ENCODE results near the gene NDUFB5. TPM values are rescaled to one million over a fixed set of nuclear protein-coding genes. Genes with fewer than 3 reads are reported as not detected.
"Not testable (repeated sequence)": the region's sequence is repeated elsewhere in the genome, so short reads cannot be mapped to it uniquely, and the experiment has no call there.

The NDUFB5 gene
- polyA plus RNA-seq, 2 donors: 57.8 to 80.2 TPM

GRCh38 chr3:179622023-179622422, 17.4 kb downstream of the NDUFB5 start:
- Histone ChIP-seq H3K27me3 (ENCODE audit: control insufficient read depth in 1 of 2, insufficient read depth in 2 of 2, low read length in 2 of 2) (no peaks in the 10 kb centered on the region), H3K36me3 (ENCODE audit: control insufficient read depth in 2 of 2, insufficient read depth in 2 of 2, low read length in 1 of 2) (peaks cover 2 to 5% of the 10 kb centered on the region in 2 donors), H3K4me1 (ENCODE audit: control insufficient read depth in 2 of 2, insufficient read depth in 2 of 2, low read length in 1 of 2) (no peaks in the 10 kb centered on the region), H3K4me3 (ENCODE audit: low read depth in 1 of 2, low read length in 2 of 2) (no peak overlapping the region), H3K9me3 (ENCODE audit: control insufficient read depth in 2 of 2, insufficient read depth in 1 of 2, low read depth in 1 of 2, low read length in 1 of 2) (no peaks in the 10 kb centered on the region), H3K27ac (ENCODE audit: low read depth in 2 of 2, low read length in 1 of 2) (no peak overlapping the region)
- 93 to 97% methylated on average over 2 of the region's 2 CpGs for WGBS, 2 donors

GRCh38 chr3:179624451-179624850, 19.9 kb downstream of the NDUFB5 start:
- Histone ChIP-seq H3K9me3 (ENCODE audit: control insufficient read depth in 2 of 2, insufficient read depth in 1 of 2, low read depth in 1 of 2, low read length in 1 of 2) (no peaks in the 10 kb centered on the region), H3K27me3 (ENCODE audit: control insufficient read depth in 1 of 2, insufficient read depth in 2 of 2, low read length in 2 of 2) (no peaks in the 10 kb centered on the region), H3K36me3 (ENCODE audit: control insufficient read depth in 2 of 2, insufficient read depth in 2 of 2, low read length in 1 of 2) (peaks cover 0 to 3% of the 10 kb centered on the region in 2 donors), H3K27ac (ENCODE audit: low read depth in 2 of 2, low read length in 1 of 2) (no peak overlapping the region), H3K4me3 (ENCODE audit: low read depth in 1 of 2, low read length in 2 of 2) (no peak overlapping the region), H3K4me1 (ENCODE audit: control insufficient read depth in 2 of 2, insufficient read depth in 2 of 2, low read length in 1 of 2) (no peaks in the 10 kb centered on the region)
- 89 to 98% methylated on average over 3 of the region's 3 CpGs for WGBS, 2 donors

GRCh38 chr3:179630753-179631451, 26.3 kb downstream of the NDUFB5 start:
- Histone ChIP-seq H3K9me3 (ENCODE audit: control insufficient read depth in 2 of 2, insufficient read depth in 1 of 2, low read depth in 1 of 2, low read length in 1 of 2) (no peaks in the 10 kb centered on the region), H3K27ac (ENCODE audit: low read depth in 2 of 2, low read length in 1 of 2) (no peak overlapping the region), H3K4me3 (ENCODE audit: low read depth in 1 of 2, low read length in 2 of 2) (no peak overlapping the region), H3K36me3 (ENCODE audit: control insufficient read depth in 2 of 2, insufficient read depth in 2 of 2, low read length in 1 of 2) (no peaks in the 10 kb centered on the region), H3K27me3 (ENCODE audit: control insufficient read depth in 1 of 2, insufficient read depth in 2 of 2, low read length in 2 of 2) (no peaks in the 10 kb centered on the region), H3K4me1 (ENCODE audit: control insufficient read depth in 2 of 2, insufficient read depth in 2 of 2, low read length in 1 of 2) (no peaks in the 10 kb centered on the region)
- 78 to 79% methylated on average over 3 of the region's 3 CpGs for WGBS, 2 donors

GRCh38 chr3:179640469-179640868, 35.9 kb downstream of the NDUFB5 start:
- 89 to 96% methylated on average over 1 of the region's 1 CpG for WGBS, 2 donors
- Histone ChIP-seq H3K4me3 (ENCODE audit: low read depth in 1 of 2, low read length in 2 of 2) (no peak overlapping the region), H3K36me3 (ENCODE audit: control insufficient read depth in 2 of 2, insufficient read depth in 2 of 2, low read length in 1 of 2) (no peaks in the 10 kb centered on the region), H3K27ac (ENCODE audit: low read depth in 2 of 2, low read length in 1 of 2) (no peak overlapping the region), H3K27me3 (ENCODE audit: control insufficient read depth in 1 of 2, insufficient read depth in 2 of 2, low read length in 2 of 2) (no peaks in the 10 kb centered on the region), H3K4me1 (ENCODE audit: control insufficient read depth in 2 of 2, insufficient read depth in 2 of 2, low read length in 1 of 2) (no peaks in the 10 kb centered on the region), H3K9me3 (ENCODE audit: control insufficient read depth in 2 of 2, insufficient read depth in 1 of 2, low read depth in 1 of 2, low read length in 1 of 2) (no peaks in the 10 kb centered on the region)

- 85% methylated on average over 3 of the region's 3 CpGs for WGBS, 2 donors
- no peaks in the 10 kb centered on the region for H3K27me3 ChIP-seq (ENCODE audit: control insufficient read depth in 1 of 2, insufficient read depth in 2 of 2, low read length in 2 of 2)
Observed at GRCh38 chr3:179642871-179643270, 38.3 kb downstream of the NDUFB5 start.

GRCh38 chr3:179643837-179644236, 39.2 kb downstream of the NDUFB5 start:
- H3K36me3 ChIP-seq (ENCODE audit: control insufficient read depth in 2 of 2, insufficient read depth in 2 of 2, low read length in 1 of 2); H3K4me1 ChIP-seq (ENCODE audit: control insufficient read depth in 2 of 2, insufficient read depth in 2 of 2, low read length in 1 of 2); H3K27ac ChIP-seq (ENCODE audit: low read depth in 2 of 2, low read length in 1 of 2); H3K4me3 ChIP-seq (ENCODE audit: low read depth in 1 of 2, low read length in 2 of 2); H3K27me3 ChIP-seq (ENCODE audit: control insufficient read depth in 1 of 2, insufficient read depth in 2 of 2, low read length in 2 of 2); H3K9me3 ChIP-seq (ENCODE audit: control insufficient read depth in 2 of 2, insufficient read depth in 1 of 2, low read depth in 1 of 2, low read length in 1 of 2): not testable (repeated sequence)
- 95 to 96% methylated on average over 8 of the region's 8 CpGs for WGBS, 2 donors

More at GRCh38 chr3:179642871-179643270, 38.3 kb downstream of the NDUFB5 start:
- Histone ChIP-seq H3K36me3 (ENCODE audit: control insufficient read depth in 2 of 2, insufficient read depth in 2 of 2, low read length in 1 of 2) (no peaks in the 10 kb centered on the region), H3K27ac (ENCODE audit: low read depth in 2 of 2, low read length in 1 of 2) (no peak overlapping the region), H3K4me1 (ENCODE audit: control insufficient read depth in 2 of 2, insufficient read depth in 2 of 2, low read length in 1 of 2) (no peaks in the 10 kb centered on the region), H3K9me3 (ENCODE audit: control insufficient read depth in 2 of 2, insufficient read depth in 1 of 2, low read depth in 1 of 2, low read length in 1 of 2) (no peaks in the 10 kb centered on the region), H3K4me3 (ENCODE audit: low read depth in 1 of 2, low read length in 2 of 2) (no peak overlapping the region)

GRCh38 chr3:179646177-179646576, 41.6 kb downstream of the NDUFB5 start:
- Histone ChIP-seq H3K27me3 (ENCODE audit: control insufficient read depth in 1 of 2, insufficient read depth in 2 of 2, low read length in 2 of 2) (no peaks in the 10 kb centered on the region), H3K4me3 (ENCODE audit: low read depth in 1 of 2, low read length in 2 of 2) (no peak overlapping the region), H3K9me3 (ENCODE audit: control insufficient read depth in 2 of 2, insufficient read depth in 1 of 2, low read depth in 1 of 2, low read length in 1 of 2) (no peaks in the 10 kb centered on the region), H3K4me1 (ENCODE audit: control insufficient read depth in 2 of 2, insufficient read depth in 2 of 2, low read length in 1 of 2) (no peaks in the 10 kb centered on the region), H3K27ac (ENCODE audit: low read depth in 2 of 2, low read length in 1 of 2) (no peak overlapping the region), H3K36me3 (ENCODE audit: control insufficient read depth in 2 of 2, insufficient read depth in 2 of 2, low read length in 1 of 2) (no peaks in the 10 kb centered on the region)
- 79 to 89% methylated on average over 3 of the region's 3 CpGs for WGBS, 2 donors

- peaks cover 0 to 2% of the 10 kb centered on the region in 2 donors for H3K4me1 ChIP-seq (ENCODE audit: control insufficient read depth in 2 of 2, insufficient read depth in 2 of 2, low read length in 1 of 2)
- H3K27ac ChIP-seq (ENCODE audit: low read depth in 2 of 2, low read length in 1 of 2): peak overlapping the region in 1 of 2 donors; percentile 71
- no peaks in the 10 kb centered on the region for H3K36me3 ChIP-seq (ENCODE audit: control insufficient read depth in 2 of 2, insufficient read depth in 2 of 2, low read length in 1 of 2)
- H3K9me3 ChIP-seq (ENCODE audit: control insufficient read depth in 2 of 2, insufficient read depth in 1 of 2, low read depth in 1 of 2, low read length in 1 of 2): no peaks in the 10 kb centered on the region
- WGBS, 2 donors: 43 to 47% methylated on average over 11 of the region's 11 CpGs
- no peaks in the 10 kb centered on the region for H3K27me3 ChIP-seq (ENCODE audit: control insufficient read depth in 1 of 2, insufficient read depth in 2 of 2, low read length in 2 of 2)
- peak overlapping the region in 1 of 2 donors; percentile 64 for H3K4me3 ChIP-seq (ENCODE audit: low read depth in 1 of 2, low read length in 2 of 2)
Observed at GRCh38 chr3:179651687-179652446, 47.3 kb downstream of the NDUFB5 start.

GRCh38 chr3:179652447-179653095, 48.0 kb downstream of the NDUFB5 start, which contains the start of gene USP13:
USP13 (plus strand) TSS chr3:179653040; CDS start chr3:179653226, 186 bp downstream.
- Histone ChIP-seq H3K9me3 (ENCODE audit: control insufficient read depth in 2 of 2, insufficient read depth in 1 of 2, low read depth in 1 of 2, low read length in 1 of 2) (no peaks in the 10 kb centered on the region), H3K36me3 (ENCODE audit: control insufficient read depth in 2 of 2, insufficient read depth in 2 of 2, low read length in 1 of 2) (no peaks in the 10 kb centered on the region)
- 0% methylated on average over 44 to 56 of the region's 56 CpGs for WGBS, 2 donors

More at GRCh38 chr3:179652447-179653095, 48.0 kb downstream of the NDUFB5 start, which contains the start of gene USP13:
- H3K4me3 ChIP-seq (ENCODE audit: low read depth in 1 of 2, low read length in 2 of 2): peak within 1 kb of the TSS; percentile 64 to 83
- H3K4me1 ChIP-seq (ENCODE audit: control insufficient read depth in 2 of 2, insufficient read depth in 2 of 2, low read length in 1 of 2): peaks cover 0 to 2% of the 10 kb centered on the region in 2 donors
- peak within 1 kb of the TSS; percentile 71 to 90 for H3K27ac ChIP-seq (ENCODE audit: low read depth in 2 of 2, low read length in 1 of 2)
- H3K27me3 ChIP-seq (ENCODE audit: control insufficient read depth in 1 of 2, insufficient read depth in 2 of 2, low read length in 2 of 2): no peaks in the 10 kb centered on the region
